MM.1S (cell line): ENCODE data around the gene CREG1.

Experiments used
- DNase-seq: peaks from one replicate; pipeline ENCODE4 v3.0.0-alpha.2; 2015
- H2AFZ ChIP-seq: fragments of 300-600 bp; sonication (generic); 2 replicates; pipeline ENCODE4 v1.6.0; 2016; ENCODE audit warnings: antibody characterized with exemption, low read length
- H3F3A ChIP-seq: fragments of 300-600 bp; sonication (generic); 2 replicates; pipeline ENCODE4 v1.6.1; 2016; ENCODE audit warnings: mild to moderate bottlenecking, antibody characterized with exemption, low read length, moderate library complexity, mixed read lengths; ENCODE audit not compliant: insufficient read depth
- H3K27ac ChIP-seq: fragments of 300-600 bp; sonication (generic); 2 replicates; pipeline ENCODE4 v1.5.1; 2016; ENCODE audit warnings: mild to moderate bottlenecking, low read length
- H3K27me3 ChIP-seq: fragments of 300-600 bp; sonication (generic); replicated peaks from 2 replicates; pipeline ENCODE4 v1.6.0; 2016; ENCODE audit warnings: low read length; ENCODE audit not compliant: insufficient read depth
- H3K36me3 ChIP-seq: fragments of 300-600 bp; sonication (generic); replicated peaks from 2 replicates; pipeline ENCODE4 v1.6.1; 2016; ENCODE audit warnings: mild to moderate bottlenecking, low read length, mixed read lengths; ENCODE audit not compliant: insufficient read depth
- H3K4me1 ChIP-seq: fragments of 300-600 bp; sonication (generic); 2 replicates; pipeline ENCODE4 v1.6.1; 2016; ENCODE audit warnings: low read length, mixed read lengths
- H3K4me2 ChIP-seq: fragments of 300-600 bp; sonication (generic); 2 replicates; pipeline ENCODE4 v1.6.0; 2016; ENCODE audit warnings: low read depth, low read length
- H3K4me3 ChIP-seq: fragments of 300-600 bp; sonication (generic); 2 replicates; pipeline ENCODE4 v1.5.1; 2016; ENCODE audit warnings: low read length, mixed read lengths
- H3K79me2 ChIP-seq: fragments of 300-600 bp; sonication (generic); 2 replicates; pipeline ENCODE4 v1.6.1; 2016; ENCODE audit warnings: mixed run types, low read length, mixed read lengths
- H3K9ac ChIP-seq: fragments of 300-600 bp; sonication (generic); 2 replicates; pipeline ENCODE4 v1.6.1; 2016; ENCODE audit warnings: low read length, mixed read lengths
- H3K9me2 ChIP-seq: fragments of 300-600 bp; sonication (generic); replicated peaks from 2 replicates; pipeline ENCODE4 v1.6.1; 2016; ENCODE audit warnings: mild to moderate bottlenecking, low read length, mixed read lengths; ENCODE audit not compliant: insufficient read depth
- H3K9me3 ChIP-seq: fragments of 300-600 bp; sonication (generic); replicated peaks from 2 replicates; pipeline ENCODE4 v1.6.1; 2016; ENCODE audit warnings: mild to moderate bottlenecking, low read length, mixed read lengths; ENCODE audit not compliant: insufficient read depth
- H4K20me1 ChIP-seq: fragments of 300-600 bp; sonication (generic); 2 replicates; pipeline ENCODE4 v1.6.1; 2016; ENCODE audit warnings: mild to moderate bottlenecking, low read length, moderate library complexity, mixed read lengths; ENCODE audit not compliant: insufficient read depth
- EZH2 ChIP-seq: fragments of 300-600 bp; sonication (generic); optimal IDR thresholded peaks from 2 replicates; pipeline ENCODE3; 2017; ENCODE audit warnings: low read depth, mild to moderate bottlenecking, antibody characterized with exemption, low read length, mixed read lengths
- EZH2phosphoT487 ChIP-seq: fragments of 300-600 bp; sonication (generic); IDR thresholded peaks from 2 replicates; pipeline ENCODE4 v1.6.1; 2018; ENCODE audit warnings: antibody characterized with exemption, low read length
- TF ChIP-seq, protein P1 (sequence below): fragments of 300-600 bp; sonication (generic); IDR thresholded peaks from 2 replicates; pipeline ENCODE4 v1.5.1; 2016; ENCODE audit warnings: antibody characterized with exemption, low read length, mixed read lengths

The CREG1 gene

GRCh38 chr1:167551362-167551761 is 2.2 kb downstream of the CREG1 start:
- no peak overlapping the region for H3K4me3 ChIP-seq
- no peaks in the 10 kb centered on the region for H3K27me3 ChIP-seq
- TF ChIP-seq EZH2 (no peak), EZH2phosphoT487 (no peak)
- TF ChIP-seq, protein P1, sequence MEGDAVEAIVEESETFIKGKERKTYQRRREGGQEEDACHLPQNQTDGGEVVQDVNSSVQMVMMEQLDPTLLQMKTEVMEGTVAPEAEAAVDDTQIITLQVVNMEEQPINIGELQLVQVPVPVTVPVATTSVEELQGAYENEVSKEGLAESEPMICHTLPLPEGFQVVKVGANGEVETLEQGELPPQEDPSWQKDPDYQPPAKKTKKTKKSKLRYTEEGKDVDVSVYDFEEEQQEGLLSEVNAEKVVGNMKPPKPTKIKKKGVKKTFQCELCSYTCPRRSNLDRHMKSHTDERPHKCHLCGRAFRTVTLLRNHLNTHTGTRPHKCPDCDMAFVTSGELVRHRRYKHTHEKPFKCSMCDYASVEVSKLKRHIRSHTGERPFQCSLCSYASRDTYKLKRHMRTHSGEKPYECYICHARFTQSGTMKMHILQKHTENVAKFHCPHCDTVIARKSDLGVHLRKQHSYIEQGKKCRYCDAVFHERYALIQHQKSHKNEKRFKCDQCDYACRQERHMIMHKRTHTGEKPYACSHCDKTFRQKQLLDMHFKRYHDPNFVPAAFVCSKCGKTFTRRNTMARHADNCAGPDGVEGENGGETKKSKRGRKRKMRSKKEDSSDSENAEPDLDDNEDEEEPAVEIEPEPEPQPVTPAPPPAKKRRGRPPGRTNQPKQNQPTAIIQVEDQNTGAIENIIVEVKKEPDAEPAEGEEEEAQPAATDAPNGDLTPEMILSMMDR, result no peak
- no peaks in the 10 kb centered on the region for H4K20me1 ChIP-seq
- peaks cover 37% of the 10 kb centered on the region for H3K79me2 ChIP-seq
- H3K27ac ChIP-seq, result no peak overlapping the region
- peaks cover 6% of the 10 kb centered on the region; the same call in 1 of the 2 replicates for H3F3A ChIP-seq
- peak overlapping the region; percentile 19; the same call in 1 of the 2 replicates for H3K4me2 ChIP-seq
- no peak for DNase-seq
- no peaks in the 10 kb centered on the region for H3K9me2 ChIP-seq
- H3K36me3 ChIP-seq, result no peaks in the 10 kb centered on the region; the same call in 1 of the 2 replicates
- peaks cover 35% of the 10 kb centered on the region for H3K4me1 ChIP-seq
- H3K9ac ChIP-seq, result no peak overlapping the region
- H2AFZ ChIP-seq, result no peak overlapping the region
- H3K9me3 ChIP-seq, result no peaks in the 10 kb centered on the region

DNA sequence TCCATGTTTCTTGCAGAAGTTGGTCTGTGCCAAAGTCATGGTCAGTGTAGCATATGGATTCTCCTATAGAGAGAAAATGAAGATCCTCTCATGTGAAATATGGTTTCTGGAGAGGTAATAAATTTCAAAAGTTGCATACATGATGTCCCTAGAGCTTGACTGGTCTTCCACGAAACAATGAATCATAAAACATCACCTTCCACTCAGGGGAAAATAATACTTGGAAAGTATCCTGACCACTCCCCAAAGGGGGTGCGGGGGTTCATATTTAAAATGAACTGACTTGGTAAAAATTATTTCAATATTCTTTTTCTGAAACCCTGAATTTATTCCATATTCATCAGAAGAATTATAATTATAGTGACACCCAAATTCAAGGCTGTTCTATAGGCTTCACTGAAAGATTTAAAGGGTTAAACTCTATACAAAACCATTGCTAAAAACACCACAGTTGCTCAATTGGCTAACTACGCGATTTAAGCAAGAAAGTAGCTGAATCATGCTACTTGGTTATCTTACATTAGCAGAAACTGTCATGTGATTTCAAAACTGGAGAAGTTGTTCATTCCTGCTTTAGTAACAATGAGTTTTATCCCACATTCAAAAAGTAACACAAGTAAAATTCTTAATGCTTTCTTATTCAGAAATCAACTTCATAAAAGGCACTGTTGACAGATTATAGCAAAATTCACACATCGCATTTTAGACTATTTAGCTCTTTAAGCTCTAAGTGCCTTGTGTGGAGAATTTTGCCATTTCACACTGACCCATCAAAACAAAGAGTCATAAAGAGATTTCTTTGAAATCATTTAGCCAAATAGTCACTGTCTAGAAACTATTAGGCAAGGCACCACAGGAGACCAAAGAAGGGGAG is 5.3 kb downstream of the CREG1 start:
- H3K4me2 ChIP-seq, result no peak overlapping the region

GRCh38 chr1:167546935-167547334 is 6.6 kb downstream of the CREG1 start:
- H3K36me3 ChIP-seq, result no peaks in the 10 kb centered on the region; the same call in 1 of the 2 replicates
- H3K9me2 ChIP-seq, result no peaks in the 10 kb centered on the region
- TF ChIP-seq EZH2 (no peak), EZH2phosphoT487 (no peak)
- TF ChIP-seq, protein P1, result no peak
- H3K27ac ChIP-seq, result no peak overlapping the region
- H3K79me2 ChIP-seq, result peaks cover 25% of the 10 kb centered on the region
- no peak overlapping the region for H3K4me2 ChIP-seq
- H2AFZ ChIP-seq, result no peak overlapping the region
- DNase-seq, result no peak
- H3K9me3 ChIP-seq, result no peaks in the 10 kb centered on the region
- no peaks in the 10 kb centered on the region for H4K20me1 ChIP-seq
- peaks cover 30% of the 10 kb centered on the region for H3K4me1 ChIP-seq
- no peaks in the 10 kb centered on the region for H3K27me3 ChIP-seq
- H3F3A ChIP-seq, result peaks cover 8% of the 10 kb centered on the region
- no peak overlapping the region for H3K9ac ChIP-seq
- H3K4me3 ChIP-seq, result no peak overlapping the region

More for the DNA sequence above, 5.3 kb downstream of the CREG1 start:
- Histone ChIP-seq H3K27me3 (no peaks in the 10 kb centered on the region), H3K36me3 (no peaks in the 10 kb centered on the region; the same call in 1 of the 2 replicates), H4K20me1 (no peaks in the 10 kb centered on the region), H3K4me3 (no peak overlapping the region), H3K9ac (no peak overlapping the region), H3F3A (no peaks in the 10 kb centered on the region; the same call in 1 of the 2 replicates), H3K4me1 (peaks cover 24% of the 10 kb centered on the region), H3K9me3 (no peaks in the 10 kb centered on the region), H3K79me2 (peaks cover 37% of the 10 kb centered on the region), H2AFZ (no peak overlapping the region), H3K27ac (no peak overlapping the region), H3K9me2 (no peaks in the 10 kb centered on the region)
- DNase-seq, result no peak
- TF ChIP-seq EZH2phosphoT487, result no peak
- TF ChIP-seq, protein P1, result no peak
- TF ChIP-seq EZH2, result no peak
